ENCODE results near the gene AKAP13. TPM values are rescaled to one million over a fixed set of nuclear protein-coding genes. Genes with fewer than 3 reads are reported as not detected.

Gene AKAP13
- total RNA-seq, 4 donors from 2014 or later = 57.3 to 178 (median 81.5) TPM

- no peaks in the 10 kb centered on the region for H3K9me3 ChIP-seq
These were observed 301.0 kb downstream of the AKAP13 start for GRCh38 chr15:85681386-85681785.

GRCh38 chr15:85684174-85684710 lies 303.8 kb downstream of the AKAP13 start:
- no peak for TF ChIP-seq CTCF (IDR thresholded peaks at IDR 0.05)
- TF ChIP-seq POLR2A (IDR thresholded peaks at IDR 0.05) = no peak
- H3K9me3 ChIP-seq = no peaks in the 10 kb centered on the region
- no peak for DNase-seq
- WGBS, 2 donors = 82 to 85% methylated on average over 6 of the region's 6 CpGs
- peaks cover 6 to 98% (median 39%) of the 10 kb centered on the region in 3 donors for H3K36me3 ChIP-seq
- H3K27me3 ChIP-seq = no peaks in the 10 kb centered on the region
- H3K4me1 ChIP-seq = peaks cover 0 to 11% (median 1%) of the 10 kb centered on the region in 3 donors
- no peak overlapping the region for H3K4me3 ChIP-seq
- H3K27ac ChIP-seq = no peak overlapping the region
- intact Hi-C loops (cut with DNase I) = no loop called here

More at GRCh38 chr15:85681386-85681785, 301.0 kb downstream of the AKAP13 start:
- H3K36me3 ChIP-seq = peaks cover 11 to 98% (median 39%) of the 10 kb centered on the region in 3 donors
- intact Hi-C loops (cut with DNase I) = no loop called here
- no peaks in the 10 kb centered on the region for H3K4me1 ChIP-seq
- TF ChIP-seq POLR2A (IDR thresholded peaks at IDR 0.05) (no peak), CTCF (IDR thresholded peaks at IDR 0.05) (no peak)
- H3K27ac ChIP-seq = no peak overlapping the region
- H3K4me3 ChIP-seq = no peak overlapping the region
- no peaks in the 10 kb centered on the region for H3K27me3 ChIP-seq
- WGBS, 2 donors = 88 to 95% methylated on average over 4 of the region's 4 CpGs
- DNase-seq = no peak

GRCh38 chr15:85685356-85685755 lies 305.0 kb downstream of the AKAP13 start:
- Histone ChIP-seq H3K27me3 (no peaks in the 10 kb centered on the region), H3K4me3 (no peak overlapping the region), H3K27ac (no peak overlapping the region), H3K9me3 (no peaks in the 10 kb centered on the region), H3K36me3 (peaks cover 6 to 95% (median 39%) of the 10 kb centered on the region in 3 donors), H3K4me1 (peaks cover 0 to 20% (median 5%) of the 10 kb centered on the region in 3 donors)
- intact Hi-C loops (cut with DNase I) = no loop called here
- TF ChIP-seq CTCF (IDR thresholded peaks at IDR 0.05) (no peak), POLR2A (IDR thresholded peaks at IDR 0.05) (no peak)
- DNase-seq = no peak
- WGBS, 2 donors = 78 to 84% methylated on average over 9 of the region's 9 CpGs

- Histone ChIP-seq H3K27me3 (no peaks in the 10 kb centered on the region), H3K9me3 (no peaks in the 10 kb centered on the region), H3K36me3 (peaks cover 6 to 93% (median 32%) of the 10 kb centered on the region in 3 donors), H3K4me3 (no peak overlapping the region), H3K4me1 (peaks cover 0 to 40% (median 8%) of the 10 kb centered on the region in 3 donors), H3K27ac (no peak overlapping the region)
- intact Hi-C loops (cut with DNase I) = no loop called here
- no peak for DNase-seq
- no peak for TF ChIP-seq POLR2A (IDR thresholded peaks at IDR 0.05)
- no peak for TF ChIP-seq CTCF (IDR thresholded peaks at IDR 0.05)
- 70 to 95% methylated on average over 2 of the region's 2 CpGs for WGBS, 2 donors
These were observed 306.9 kb downstream of the AKAP13 start for GRCh38 chr15:85687329-85687728.

GRCh38 chr15:85688711-85689110 lies 308.3 kb downstream of the AKAP13 start:
- no peak for DNase-seq
- Histone ChIP-seq H3K36me3 (peaks cover 3 to 93% (median 23%) of the 10 kb centered on the region in 3 donors), H3K4me1 (peaks cover 0 to 45% (median 8%) of the 10 kb centered on the region in 3 donors), H3K27me3 (no peaks in the 10 kb centered on the region), H3K4me3 (no peak overlapping the region), H3K27ac (peak overlapping the region in 3 of 4 donors; percentile 77 to 82 (median 78)), H3K9me3 (no peaks in the 10 kb centered on the region)
- WGBS, 2 donors = 46 to 53% methylated on average over 3 of the region's 3 CpGs
- no peak for TF ChIP-seq CTCF (IDR thresholded peaks at IDR 0.05)
- no peak for TF ChIP-seq POLR2A (IDR thresholded peaks at IDR 0.05)
- intact Hi-C loops (cut with DNase I) = no loop called here

All from esophagus squamous epithelium (tissue), 5 donors.